Heart left ventricle (tissue), 13 donors: ENCODE measurements around the gene RHOA.

Source experiments
- POLR2A ChIP-seq, 2 donors: fragments of 450-650 bp; IDR thresholded peaks; one replicate each; pipeline ENCODE4 v1.6.1; 2017; ENCODE audit warnings: antibody characterized with exemption in 2 of 2, mild to moderate bottlenecking in 2 of 2, moderate library complexity in 2 of 2
- TF ChIP-seq, protein P1 (sequence below), 12 donors: fragments of 200-600 bp; sonication (generic) in 4 of 12; IDR thresholded peaks; one replicate each; pipeline versions ENCODE4 v1.5.0 to v1.8.0; 2018 to 2022; ENCODE audit warnings: antibody characterized with exemption in 12 of 12, mild to moderate bottlenecking in 5 of 12
- donor health status: ischemic (EF 13 %, LVEDD 7.1; RV severe dilation, severe dysfunction).
- donor health status: DM: no; HTN: yes; CAD: no.
- donor health status: DM: no; HTN: no; CAD: no.
- donor health status: ischemic (EF 25% LVEDD 6.9; RV normal size, moderate dysfunction).
- donor health status: ischemic (EF 25% LVEDD 5.7; RV mildly dilated, moderate dysfunction).
- donor health status: ischemic (EF 35%, LVEDD 5.7; RV mildly dilated, moderate dysfunction).
- donor health status: nonischemic (EF 11% LVEDD 7.7; RV severe dilation, severe dysfunction).
- donor health status: DM: yes; HTN: yes; CAD: no.
- donor health status: PGD.
- donor health status: ischemic (EF 29% LVEDD 5.4; RV normal size, mild dysfunction).
- donor health status: nonischemic (EF 23%, LVEDD 6.1; RV moderate dilation, normal function).

- TF ChIP-seq, protein P1, sequence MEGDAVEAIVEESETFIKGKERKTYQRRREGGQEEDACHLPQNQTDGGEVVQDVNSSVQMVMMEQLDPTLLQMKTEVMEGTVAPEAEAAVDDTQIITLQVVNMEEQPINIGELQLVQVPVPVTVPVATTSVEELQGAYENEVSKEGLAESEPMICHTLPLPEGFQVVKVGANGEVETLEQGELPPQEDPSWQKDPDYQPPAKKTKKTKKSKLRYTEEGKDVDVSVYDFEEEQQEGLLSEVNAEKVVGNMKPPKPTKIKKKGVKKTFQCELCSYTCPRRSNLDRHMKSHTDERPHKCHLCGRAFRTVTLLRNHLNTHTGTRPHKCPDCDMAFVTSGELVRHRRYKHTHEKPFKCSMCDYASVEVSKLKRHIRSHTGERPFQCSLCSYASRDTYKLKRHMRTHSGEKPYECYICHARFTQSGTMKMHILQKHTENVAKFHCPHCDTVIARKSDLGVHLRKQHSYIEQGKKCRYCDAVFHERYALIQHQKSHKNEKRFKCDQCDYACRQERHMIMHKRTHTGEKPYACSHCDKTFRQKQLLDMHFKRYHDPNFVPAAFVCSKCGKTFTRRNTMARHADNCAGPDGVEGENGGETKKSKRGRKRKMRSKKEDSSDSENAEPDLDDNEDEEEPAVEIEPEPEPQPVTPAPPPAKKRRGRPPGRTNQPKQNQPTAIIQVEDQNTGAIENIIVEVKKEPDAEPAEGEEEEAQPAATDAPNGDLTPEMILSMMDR (IDR thresholded peaks at IDR 0.05) = no peak
- no peak for TF ChIP-seq POLR2A (IDR thresholded peaks at IDR 0.05)
Observed at GRCh38 chr3:49311283-49311682, 100.5 kb downstream of the RHOA start.
